C4-2B (cell line): Measurements from ENCODE around the gene KIF2A.
"Not testable (repeated sequence)": the region's sequence is repeated elsewhere in the genome, so short reads cannot be mapped to it uniquely, and the experiment has no call there.

ENCODE experiments used
- H3K27ac ChIP-seq: fragments of 450-650 bp; 2 replicates; pipeline ENCODE4 v1.5.1; 2017
- ZFX ChIP-seq: fragments of 450-650 bp; IDR thresholded peaks from 2 replicates; pipeline ENCODE4 v1.6.1; 2017
- TF ChIP-seq, protein P1 (sequence below): fragments of 450-650 bp; conservative IDR thresholded peaks from 2 replicates; pipeline ENCODE4 v1.5.1; 2017; ENCODE audit warnings: mild to moderate bottlenecking

The KIF2A gene

DNA sequence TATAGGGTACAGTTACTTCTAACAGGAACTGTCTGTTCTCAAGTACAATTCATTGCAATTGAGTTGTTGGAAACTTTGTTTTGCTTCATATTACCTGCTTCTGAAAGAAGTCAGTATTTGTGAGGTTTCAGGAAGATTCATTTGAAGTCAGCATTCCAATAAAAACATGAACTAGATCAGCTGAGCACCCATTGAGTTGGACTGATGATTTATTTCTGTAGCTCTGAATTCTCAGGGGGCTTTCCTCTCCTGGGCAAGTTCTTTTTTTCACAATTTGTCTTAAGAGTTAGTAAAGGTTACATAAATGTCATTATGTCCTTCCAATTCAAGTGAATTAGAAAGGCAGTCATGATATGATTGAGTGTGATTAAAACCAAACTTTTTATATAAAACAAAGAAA is 16.2 kb upstream of the KIF2A start:
- TF ChIP-seq ZFX: no peak
- TF ChIP-seq, protein P1, sequence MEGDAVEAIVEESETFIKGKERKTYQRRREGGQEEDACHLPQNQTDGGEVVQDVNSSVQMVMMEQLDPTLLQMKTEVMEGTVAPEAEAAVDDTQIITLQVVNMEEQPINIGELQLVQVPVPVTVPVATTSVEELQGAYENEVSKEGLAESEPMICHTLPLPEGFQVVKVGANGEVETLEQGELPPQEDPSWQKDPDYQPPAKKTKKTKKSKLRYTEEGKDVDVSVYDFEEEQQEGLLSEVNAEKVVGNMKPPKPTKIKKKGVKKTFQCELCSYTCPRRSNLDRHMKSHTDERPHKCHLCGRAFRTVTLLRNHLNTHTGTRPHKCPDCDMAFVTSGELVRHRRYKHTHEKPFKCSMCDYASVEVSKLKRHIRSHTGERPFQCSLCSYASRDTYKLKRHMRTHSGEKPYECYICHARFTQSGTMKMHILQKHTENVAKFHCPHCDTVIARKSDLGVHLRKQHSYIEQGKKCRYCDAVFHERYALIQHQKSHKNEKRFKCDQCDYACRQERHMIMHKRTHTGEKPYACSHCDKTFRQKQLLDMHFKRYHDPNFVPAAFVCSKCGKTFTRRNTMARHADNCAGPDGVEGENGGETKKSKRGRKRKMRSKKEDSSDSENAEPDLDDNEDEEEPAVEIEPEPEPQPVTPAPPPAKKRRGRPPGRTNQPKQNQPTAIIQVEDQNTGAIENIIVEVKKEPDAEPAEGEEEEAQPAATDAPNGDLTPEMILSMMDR: no peak
- no peak overlapping the region for H3K27ac ChIP-seq

- H3K27ac ChIP-seq: not testable (repeated sequence)
- TF ChIP-seq, protein P1: 0 out of 2 replicates have a peak, but pooled peaks have one; percentile 13
Observed at GRCh38 chr5:62291829-62292228, 14.2 kb upstream of the KIF2A start.

DNA sequence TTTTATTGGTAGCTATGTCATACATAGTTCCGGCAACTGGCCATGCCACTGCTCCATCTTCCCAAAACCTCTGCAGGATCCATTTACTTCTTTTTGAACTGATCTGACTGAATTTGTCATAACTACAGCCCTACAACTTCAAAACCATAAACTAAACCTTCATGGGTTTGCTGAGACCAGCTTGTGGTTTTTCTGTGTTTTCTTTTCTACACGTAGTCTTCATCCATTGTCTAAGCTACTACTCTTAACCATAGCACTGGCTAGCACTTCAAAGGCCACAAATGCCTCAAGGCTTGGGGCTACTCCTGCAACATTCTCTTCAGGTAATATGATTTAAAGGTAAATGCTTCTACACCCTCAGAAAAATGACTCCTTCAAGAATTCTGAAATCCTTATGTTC is 9.0 kb upstream of the KIF2A start:
- no peak overlapping the region for H3K27ac ChIP-seq

GRCh38 chr5:62298118-62298517 is 7.9 kb upstream of the KIF2A start:
- no peak overlapping the region for H3K27ac ChIP-seq
- TF ChIP-seq, protein P1: no peak
- no peak for TF ChIP-seq ZFX

More for the DNA sequence above, 9.0 kb upstream of the KIF2A start:
- no peak for TF ChIP-seq ZFX
- TF ChIP-seq, protein P1: no peak

GRCh38 chr5:62299101-62299500 is 6.9 kb upstream of the KIF2A start:
- H3K27ac ChIP-seq: no peak overlapping the region
- no peak for TF ChIP-seq ZFX
- TF ChIP-seq, protein P1: no peak

- TF ChIP-seq, protein P1: no peak
- no peak for TF ChIP-seq ZFX
- no peak overlapping the region for H3K27ac ChIP-seq
Observed at GRCh38 chr5:62299600-62299999, 6.4 kb upstream of the KIF2A start.

DNA sequence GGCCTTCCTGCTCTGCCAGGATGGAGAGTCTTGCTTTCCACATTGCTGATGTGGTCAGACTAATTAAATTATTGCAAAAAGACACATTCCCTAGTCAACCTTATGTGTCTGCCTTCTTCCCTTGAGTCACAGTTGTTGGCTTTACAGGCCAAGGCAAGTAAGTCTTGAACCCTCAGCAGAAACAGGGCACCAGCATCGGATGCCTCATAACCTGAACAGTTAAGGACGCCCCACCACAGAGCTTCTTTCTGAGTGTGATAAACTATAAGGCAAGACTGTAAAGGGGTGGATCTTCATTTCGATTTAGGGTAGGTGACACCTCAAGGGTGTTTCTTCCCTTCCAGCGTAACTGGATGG is 670 bp upstream of the KIF2A start:
- peak overlapping the region; percentile 89 for H3K27ac ChIP-seq
- TF ChIP-seq, protein P1: no peak
- TF ChIP-seq ZFX: no peak
